Keratinocyte (primary cell): Measurements from ENCODE around the gene ERC2. TPM values are rescaled to one million over a fixed set of nuclear protein-coding genes. Genes with fewer than 3 reads are reported as not detected.

ENCODE experiments used
- DNase-seq: peaks from one replicate; pipeline ENCODE4 v3.0.0-alpha.2; 2011; ENCODE audit warnings: low read depth, missing footprints, low spot score
- FAIRE-seq: peaks from 2 replicates; lab custom pipeline; 2011; peaks lifted over from hg19 to GRCh38; lab: Jason Lieb, UNC
- H2AFZ ChIP-seq: 2 replicates; pipeline ENCODE4 v1.6.0; 2012; ENCODE audit warnings: low read length, control low read depth, inconsistent platforms; ENCODE audit not compliant: control insufficient read depth
- H3K27ac ChIP-seq: 2 replicates; pipeline ENCODE4 v1.5.1; 2011; ENCODE audit warnings: low read length; ENCODE audit not compliant: control insufficient read depth, insufficient read depth
- H3K27me3 ChIP-seq: 3 replicates; pipeline ENCODE4 v1.6.0; 2011; ENCODE audit warnings: low read length; ENCODE audit not compliant: control insufficient read depth, insufficient read depth; ENCODE audit errors: extremely low read depth
- H3K36me3 ChIP-seq, 2 experiments: 2 replicates in 1 of 2; 3 replicates in 1 of 2; pipeline ENCODE4 v1.5.1; 2011; ENCODE audit warnings: low read length in 2 of 2, mild to moderate bottlenecking in 1 of 2; ENCODE audit not compliant: control insufficient read depth in 2 of 2, insufficient read depth in 2 of 2; ENCODE audit errors: extremely low read depth in 1 of 2
- H3K4me1 ChIP-seq: 3 replicates; pipeline ENCODE4 v1.5.1; 2011; ENCODE audit warnings: low read length; ENCODE audit not compliant: control insufficient read depth, insufficient read depth; ENCODE audit errors: extremely low read depth
- H3K4me2 ChIP-seq: 3 replicates; pipeline ENCODE4 v1.6.0; 2011; ENCODE audit warnings: low read depth, low read length; ENCODE audit not compliant: control insufficient read depth, insufficient read depth; ENCODE audit errors: extremely low read depth
- H3K4me3 ChIP-seq, 3 experiments: fragments of 200-600 bp in 1 of 3; sonication (generic) in 1 of 3; 2 replicates in 2 of 3; 3 replicates in 1 of 3; pipeline ENCODE4 v1.5.1; 2011 to 2016; ENCODE audit warnings: low read length in 3 of 3, mild to moderate bottlenecking in 3 of 3, control low read depth in 2 of 3, inconsistent platforms in 1 of 3, low read depth in 1 of 3, mixed read lengths in 1 of 3, mixed run types in 1 of 3, moderate library complexity in 1 of 3; ENCODE audit not compliant: control insufficient read depth in 2 of 3, insufficient read depth in 2 of 3; ENCODE audit errors: extremely low read depth in 1 of 3
- H3K79me2 ChIP-seq: 2 replicates; pipeline ENCODE4 v1.6.0; 2012; ENCODE audit warnings: low read length; ENCODE audit not compliant: control insufficient read depth, insufficient read depth
- H3K9ac ChIP-seq: 3 replicates; pipeline ENCODE4 v1.6.0; 2011; ENCODE audit warnings: low read length; ENCODE audit not compliant: control insufficient read depth, insufficient read depth; ENCODE audit errors: extremely low read depth
- H3K9me1 ChIP-seq: 3 replicates; pipeline ENCODE4 v1.6.0; 2011; ENCODE audit warnings: low read length; ENCODE audit not compliant: control insufficient read depth, insufficient read depth; ENCODE audit errors: extremely low read depth
- H3K9me3 ChIP-seq: 2 replicates; pipeline ENCODE4 v1.5.1; 2012; ENCODE audit warnings: low read depth, low read length; ENCODE audit not compliant: control insufficient read depth
- H4K20me1 ChIP-seq: 3 replicates; pipeline ENCODE4 v1.6.0; 2011; ENCODE audit warnings: low read length; ENCODE audit not compliant: control insufficient read depth, insufficient read depth; ENCODE audit errors: extremely low read depth
- EZH2 ChIP-seq: IDR thresholded peaks from one replicate; pipeline ENCODE4 v1.6.1; 2012; ENCODE audit warnings: inconsistent platforms, mild to moderate bottlenecking, low read length, moderate library complexity
- dilution Hi-C: fragments of 300-500 bp; cut with MboI; formaldehyde crosslinking; loops from one replicate; pipeline ENCODE4 v1.7.0; 2020; ENCODE audit warnings: low sequenced_read_pairs; ENCODE audit not compliant: extremely low pct_ligation_motif_present
- polyA plus RNA-seq, 5 experiments: library from polyadenylated mRNA; depleted of rRNA in 3 of 5; stranded (reverse) in 3 of 5; stranded (forward) in 1 of 5; unstranded in 1 of 5; fragments of >200 nt; gene quantifications; 1 replicate in 1 of 5; 2 replicates in 3 of 5; 3 replicates in 1 of 5; pipeline versions ENCODE4 v1.2.1 to v1.2.3, GENCODE V29; 2011 to 2012; ENCODE audit warnings: missing spikeins in 2 of 5, low read depth in 1 of 5, low replicate concordance in 1 of 5
- TF ChIP-seq, protein P1 (sequence below), 3 experiments: IDR thresholded peaks in 1 of 3; conservative IDR thresholded peaks in 1 of 3; optimal IDR thresholded peaks in 1 of 3; 2 replicates in 2 of 3; 3 replicates in 1 of 3; pipeline versions ENCODE3 to v1.5.1; 2011; ENCODE audit warnings: low read length in 3 of 3, mild to moderate bottlenecking in 3 of 3, moderate library complexity in 2 of 3, control low read depth in 1 of 3, inconsistent platforms in 1 of 3; ENCODE audit not compliant: insufficient read depth in 2 of 3; ENCODE audit errors: extremely low read depth in 1 of 3

Gene ERC2
- polyA plus RNA-seq, 1 donor (not counting 4 experiments of a cell fraction or from before 2014, with no cell fraction given) = 0.08 TPM

DNA sequence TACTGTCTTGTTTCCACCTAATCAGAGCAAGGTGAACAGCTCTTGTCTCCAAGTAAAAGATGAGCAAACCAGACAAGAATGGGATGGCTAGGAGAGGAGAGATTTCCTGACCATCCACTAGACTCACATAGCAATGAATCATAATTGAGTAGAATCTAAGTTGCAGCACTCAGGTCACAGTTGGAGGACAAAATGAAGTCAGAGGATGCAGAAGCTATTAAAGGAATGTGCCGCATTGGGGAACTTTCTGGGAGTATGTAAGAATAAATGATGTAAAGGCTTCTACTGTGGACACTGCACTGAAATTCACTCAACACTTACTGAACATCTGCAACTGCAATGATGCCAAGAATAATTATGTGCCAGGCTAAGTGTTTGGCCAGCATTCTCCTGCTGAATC, 763.7 kb downstream of the ERC2 start:
- Histone ChIP-seq H3K9me1 (no peaks in the 10 kb centered on the region), H3K27me3 (no peaks in the 10 kb centered on the region), H3K4me3 (no peak overlapping the region), H4K20me1 (no peaks in the 10 kb centered on the region), H3K4me1 (no peaks in the 10 kb centered on the region), H2AFZ (no peak overlapping the region), H3K36me3 (no peaks in the 10 kb centered on the region), H3K9ac (no peak overlapping the region), H3K79me2 (no peaks in the 10 kb centered on the region), H3K4me2 (no peak overlapping the region), H3K27ac (no peak overlapping the region), H3K9me3 (no peaks in the 10 kb centered on the region)
- FAIRE-seq (no peak), DNase-seq (no peak)
- dilution Hi-C loops = no loop called here
- TF ChIP-seq, protein P1, sequence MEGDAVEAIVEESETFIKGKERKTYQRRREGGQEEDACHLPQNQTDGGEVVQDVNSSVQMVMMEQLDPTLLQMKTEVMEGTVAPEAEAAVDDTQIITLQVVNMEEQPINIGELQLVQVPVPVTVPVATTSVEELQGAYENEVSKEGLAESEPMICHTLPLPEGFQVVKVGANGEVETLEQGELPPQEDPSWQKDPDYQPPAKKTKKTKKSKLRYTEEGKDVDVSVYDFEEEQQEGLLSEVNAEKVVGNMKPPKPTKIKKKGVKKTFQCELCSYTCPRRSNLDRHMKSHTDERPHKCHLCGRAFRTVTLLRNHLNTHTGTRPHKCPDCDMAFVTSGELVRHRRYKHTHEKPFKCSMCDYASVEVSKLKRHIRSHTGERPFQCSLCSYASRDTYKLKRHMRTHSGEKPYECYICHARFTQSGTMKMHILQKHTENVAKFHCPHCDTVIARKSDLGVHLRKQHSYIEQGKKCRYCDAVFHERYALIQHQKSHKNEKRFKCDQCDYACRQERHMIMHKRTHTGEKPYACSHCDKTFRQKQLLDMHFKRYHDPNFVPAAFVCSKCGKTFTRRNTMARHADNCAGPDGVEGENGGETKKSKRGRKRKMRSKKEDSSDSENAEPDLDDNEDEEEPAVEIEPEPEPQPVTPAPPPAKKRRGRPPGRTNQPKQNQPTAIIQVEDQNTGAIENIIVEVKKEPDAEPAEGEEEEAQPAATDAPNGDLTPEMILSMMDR (optimal IDR thresholded peaks at IDR 0.05 in 1 of 3, IDR thresholded peaks at IDR 0.05 in 1 of 3, conservative IDR thresholded peaks at IDR 0.05 in 1 of 3; ENCODE audit: extremely low read depth in 1 of 3, insufficient read depth in 2 of 3, low read length in 3 of 3) = no peak
- no peak for TF ChIP-seq EZH2

DNA sequence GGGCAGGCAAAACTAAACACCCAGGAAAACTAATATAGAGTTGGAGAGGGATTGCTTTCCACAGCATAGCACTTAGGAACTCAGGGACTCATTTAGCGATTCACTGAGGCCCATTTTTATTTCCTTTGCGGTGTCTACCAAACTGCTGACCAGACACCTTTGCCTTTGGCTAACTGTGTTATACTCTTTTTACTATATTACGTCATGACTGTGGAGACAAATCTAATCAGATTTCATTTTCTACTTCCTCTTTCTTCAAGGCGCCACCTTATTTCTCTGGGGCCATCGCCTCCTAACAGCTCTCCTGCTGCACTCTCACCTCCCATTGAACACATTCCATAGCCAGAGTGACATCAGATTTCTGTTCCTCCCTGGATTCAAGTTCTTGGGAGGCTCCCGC, 765.4 kb downstream of the ERC2 start:
- dilution Hi-C loops = no loop called here
- Histone ChIP-seq H3K4me1 (no peaks in the 10 kb centered on the region), H3K79me2 (no peaks in the 10 kb centered on the region), H2AFZ (no peak overlapping the region), H3K4me2 (no peak overlapping the region), H3K4me3 (no peak overlapping the region), H3K27ac (no peak overlapping the region), H3K9me3 (no peaks in the 10 kb centered on the region), H3K9me1 (no peaks in the 10 kb centered on the region), H3K36me3 (no peaks in the 10 kb centered on the region), H3K9ac (no peak overlapping the region), H4K20me1 (no peaks in the 10 kb centered on the region), H3K27me3 (no peaks in the 10 kb centered on the region)
- DNase-seq (no peak), FAIRE-seq (no peak)
- TF ChIP-seq, protein P1 (optimal IDR thresholded peaks at IDR 0.05 in 1 of 3, IDR thresholded peaks at IDR 0.05 in 1 of 3, conservative IDR thresholded peaks at IDR 0.05 in 1 of 3; ENCODE audit: extremely low read depth in 1 of 3, insufficient read depth in 2 of 3, low read length in 3 of 3) = no peak
- no peak for TF ChIP-seq EZH2
